Right lobe of liver (tissue), 6 donors: ENCODE measurements around the gene ZFAND3. TPM values are rescaled to one million over a fixed set of nuclear protein-coding genes. Genes with fewer than 3 reads are reported as not detected.

ENCODE experiments used
- ATAC-seq, 4 donors: fragments of 200-7000 bp; cut with Tn5 transposase; one replicate each; pipeline ENCODE4 v1.9.1; 2020; ENCODE audit warnings: mild to moderate bottlenecking in 4 of 4, moderate library complexity in 4 of 4
- DNase-seq, 3 donors: peaks; one replicate each; pipeline ENCODE4 v3.0.0-alpha.2; 2020
- H3K27ac ChIP-seq, 3 donors: fragments of 200-600 bp; one replicate each; pipeline ENCODE4 v1.8.0; 2022
- H3K27me3 ChIP-seq, 2 donors: fragments of 200-600 bp; one replicate each; pipeline ENCODE4 v1.8.0; 2022
- H3K36me3 ChIP-seq, 4 donors: fragments of 200-600 bp; sonication (generic) in 1 of 4; one replicate each; pipeline versions ENCODE4 v1.5.1 to v1.8.0; 2017 to 2022; ENCODE audit warnings: control low read depth in 1 of 4
- H3K4me1 ChIP-seq, 4 donors: fragments of 200-600 bp; sonication (generic) in 1 of 4; one replicate each; pipeline versions ENCODE4 v1.5.1 to v1.8.0; 2017 to 2022; ENCODE audit warnings: control low read depth in 1 of 4
- H3K4me3 ChIP-seq, 3 donors: fragments of 200-600 bp; one replicate each; pipeline ENCODE4 v1.8.0; 2022
- H3K9me3 ChIP-seq, 4 donors: fragments of 200-600 bp; sonication (generic) in 1 of 4; one replicate each; pipeline versions ENCODE4 v1.5.1 to v1.8.0; 2017 to 2022; ENCODE audit warnings: control low read depth in 1 of 4
- POLR2A ChIP-seq: fragments of 450-650 bp; IDR thresholded peaks from one replicate; pipeline ENCODE4 v1.6.1; 2017; ENCODE audit warnings: antibody characterized with exemption, mild to moderate bottlenecking
- WGBS: methylation state at CpG from one replicate; pipeline ENCODE4 v1.1.6; 2018; ENCODE audit warnings: low coverage, low lambda C conversion rate; ENCODE audit not compliant: insufficient coverage; ENCODE audit errors: missing lambda C conversion rate; 5-methylcytosine and 5-hydroxymethylcytosine counted together
- intact Hi-C, 2 donors: fragments of 100-400 bp; cut with DNase I; formaldehyde crosslinking; loops; one replicate each; pipeline versions ENCODE4 v1.11.2 to v1.14.1; 2022
- total RNA-seq, 6 experiments: library from RNA; depleted of rRNA in 2 of 6; stranded (reverse); fragments of >200 nt in 2 of 6; fragmentation: NEBNext Ultra II Directional in 3 of 6; extraction: Animal tissue kit (Norgen Biotek cat#: 25700) in 3 of 6; gene quantifications; one replicate each; pipeline versions ENCODE4 v1.1.0 to v1.2.4, GENCODE V29; 2016 to 2023
- TF ChIP-seq, protein P1 (sequence below), 4 donors: fragments of 200-600 bp in 3 of 4; fragments of 450-650 bp in 1 of 4; IDR thresholded peaks; one replicate each; pipeline versions ENCODE4 v1.5.1 to v1.8.0; 2016 to 2022; ENCODE audit warnings: antibody characterized with exemption in 4 of 4, mild to moderate bottlenecking in 2 of 4
- donor health status: DM: no; HTN: yes; CAD: no.
- donor health status: DM: no; HTN: no; CAD: no.
- donor health status: DM: no; HTN: no; CAD: no.
- donor health status: DM: no; HTN: yes; CAD: no.
- donor health status: DM: no; HTN: yes; CAD: no.

Gene ZFAND3
- total RNA-seq, 6 experiments from 2014 or later: 43.1 to 66.5 (median 53.2) TPM

DNA sequence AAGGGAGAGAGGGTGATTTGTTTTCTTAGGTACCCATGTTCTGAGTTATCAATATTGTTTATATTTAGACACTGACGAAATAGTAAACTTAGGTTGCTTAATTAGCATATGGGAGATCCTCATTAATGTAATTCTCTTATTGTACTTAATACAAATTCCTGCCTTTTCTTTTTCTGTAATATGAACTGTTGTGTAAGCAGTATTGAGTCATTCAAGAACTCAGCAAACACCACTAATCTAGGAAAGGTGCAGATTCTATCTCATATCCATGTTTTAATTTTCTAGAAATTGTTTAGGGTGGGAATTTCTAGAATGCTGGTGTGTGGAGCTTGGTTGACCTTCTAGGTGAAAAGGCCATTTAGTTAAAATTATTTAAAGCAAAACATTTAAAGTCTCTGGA is 216.0 kb downstream of the ZFAND3 start:
- Histone ChIP-seq H3K4me1 (peaks cover 0 to 26% (median 2%) of the 10 kb centered on the region in 4 donors), H3K36me3 (no peaks in the 10 kb centered on the region), H3K4me3 (no peak overlapping the region), H3K27ac (no peak overlapping the region), H3K27me3 (no peaks in the 10 kb centered on the region), H3K9me3 (no peaks in the 10 kb centered on the region)
- ATAC-seq (peak in 2 of 4 donors; percentile 50 to 55), DNase-seq (no peak)
- intact Hi-C loops: no loop called here
- 57% methylated on average over 1 of the region's 1 CpG for WGBS
- no peak for TF ChIP-seq POLR2A
- TF ChIP-seq, protein P1, sequence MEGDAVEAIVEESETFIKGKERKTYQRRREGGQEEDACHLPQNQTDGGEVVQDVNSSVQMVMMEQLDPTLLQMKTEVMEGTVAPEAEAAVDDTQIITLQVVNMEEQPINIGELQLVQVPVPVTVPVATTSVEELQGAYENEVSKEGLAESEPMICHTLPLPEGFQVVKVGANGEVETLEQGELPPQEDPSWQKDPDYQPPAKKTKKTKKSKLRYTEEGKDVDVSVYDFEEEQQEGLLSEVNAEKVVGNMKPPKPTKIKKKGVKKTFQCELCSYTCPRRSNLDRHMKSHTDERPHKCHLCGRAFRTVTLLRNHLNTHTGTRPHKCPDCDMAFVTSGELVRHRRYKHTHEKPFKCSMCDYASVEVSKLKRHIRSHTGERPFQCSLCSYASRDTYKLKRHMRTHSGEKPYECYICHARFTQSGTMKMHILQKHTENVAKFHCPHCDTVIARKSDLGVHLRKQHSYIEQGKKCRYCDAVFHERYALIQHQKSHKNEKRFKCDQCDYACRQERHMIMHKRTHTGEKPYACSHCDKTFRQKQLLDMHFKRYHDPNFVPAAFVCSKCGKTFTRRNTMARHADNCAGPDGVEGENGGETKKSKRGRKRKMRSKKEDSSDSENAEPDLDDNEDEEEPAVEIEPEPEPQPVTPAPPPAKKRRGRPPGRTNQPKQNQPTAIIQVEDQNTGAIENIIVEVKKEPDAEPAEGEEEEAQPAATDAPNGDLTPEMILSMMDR (IDR thresholded peaks at IDR 0.05): no peak

DNA sequence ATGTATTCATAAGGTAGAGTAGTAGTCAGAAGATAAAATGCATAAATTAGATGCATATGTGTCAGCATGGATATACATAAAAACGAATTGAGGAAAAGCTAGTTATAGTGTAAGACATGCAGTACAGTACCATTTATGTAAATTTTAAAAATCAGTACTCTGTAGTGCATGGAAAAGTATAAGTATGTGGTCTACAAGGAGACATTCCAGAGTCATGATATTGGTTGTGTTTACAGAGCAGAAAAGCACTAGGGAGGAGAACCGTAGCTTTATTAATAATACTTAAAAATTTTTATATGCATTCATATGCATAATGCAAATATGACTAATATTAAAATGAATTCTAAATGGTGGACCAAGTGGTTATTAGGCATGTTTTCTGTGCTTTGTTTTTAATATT is 220.0 kb downstream of the ZFAND3 start:
- no peak overlapping the region for H3K4me3 ChIP-seq
- 89% methylated on average over 2 of the region's 2 CpGs for WGBS
- ATAC-seq: no peak

DNA sequence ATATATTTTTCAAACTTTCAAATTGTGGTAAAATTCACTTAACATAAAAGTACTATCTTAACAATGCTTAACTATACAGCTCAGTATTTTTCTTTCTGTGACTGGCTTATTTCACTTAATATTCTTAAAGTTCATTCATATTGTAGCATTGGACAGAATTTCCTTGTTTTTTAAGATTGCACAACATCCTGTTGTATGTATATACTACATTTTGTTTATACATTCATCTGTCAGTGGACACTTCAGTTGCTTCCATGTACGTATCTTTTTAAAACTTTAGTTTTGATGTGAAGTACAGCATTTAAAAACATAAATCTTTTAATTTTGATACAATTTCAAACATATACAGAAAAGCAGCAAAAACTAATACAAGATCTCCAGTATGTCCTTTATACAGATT is 220.7 kb downstream of the ZFAND3 start:
- no peaks in the 10 kb centered on the region for H3K27me3 ChIP-seq
- intact Hi-C loops: no loop called here
- H3K4me3 ChIP-seq: no peak overlapping the region
- H3K27ac ChIP-seq: no peak overlapping the region
- no peaks in the 10 kb centered on the region for H3K36me3 ChIP-seq
- 39% methylated on average over 1 of the region's 1 CpG for WGBS
- no peaks in the 10 kb centered on the region for H3K9me3 ChIP-seq
- peaks cover 0 to 11% (median 2%) of the 10 kb centered on the region in 4 donors for H3K4me1 ChIP-seq
- TF ChIP-seq POLR2A: no peak
- TF ChIP-seq, protein P1 (IDR thresholded peaks at IDR 0.05): no peak
- ATAC-seq (no peak), DNase-seq (no peak)

More for the DNA sequence above, 220.0 kb downstream of the ZFAND3 start:
- TF ChIP-seq, protein P1 (IDR thresholded peaks at IDR 0.05): no peak
- TF ChIP-seq POLR2A: no peak
- Histone ChIP-seq H3K4me1 (peaks cover 0 to 19% (median 4%) of the 10 kb centered on the region in 4 donors), H3K27me3 (no peaks in the 10 kb centered on the region), H3K27ac (no peak overlapping the region), H3K36me3 (no peaks in the 10 kb centered on the region), H3K9me3 (no peaks in the 10 kb centered on the region)
- intact Hi-C loops: no loop called here
- DNase-seq: no peak

DNA sequence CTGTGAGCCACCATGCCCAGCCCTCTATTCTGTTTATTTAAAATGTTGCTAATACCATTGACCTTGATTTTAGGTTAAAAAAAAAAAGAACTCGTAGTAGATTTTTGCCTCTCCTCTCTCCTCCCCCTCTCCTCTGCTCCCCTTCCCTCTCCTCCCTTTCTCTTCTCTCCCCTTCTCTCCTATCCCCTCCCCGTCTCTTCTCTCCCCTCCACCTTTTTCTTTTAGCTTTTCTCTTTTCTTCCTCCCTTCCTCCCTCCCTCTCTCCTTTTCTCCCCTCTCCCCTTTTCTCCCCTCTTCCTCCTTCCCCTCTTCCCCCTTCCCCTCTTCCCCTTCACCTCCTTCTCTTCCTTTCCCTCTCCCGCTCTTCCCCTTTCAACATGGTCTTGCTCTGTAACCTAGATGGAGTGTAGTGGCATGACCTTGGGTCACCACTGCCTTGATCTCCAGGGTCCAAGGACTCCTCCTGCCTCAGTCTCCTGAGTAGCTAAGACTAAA is 223.8 kb downstream of the ZFAND3 start:
- Histone ChIP-seq H3K36me3 (no peaks in the 10 kb centered on the region), H3K4me3 (no peak overlapping the region), H3K9me3 (no peaks in the 10 kb centered on the region), H3K4me1 (peaks cover 0 to 4% (median 0%) of the 10 kb centered on the region in 4 donors), H3K27ac (no peak overlapping the region), H3K27me3 (no peaks in the 10 kb centered on the region)
- DNase-seq (no peak), ATAC-seq (peak in 1 of 4 donors; percentile 10)
- intact Hi-C loops: no loop called here
- no peak for TF ChIP-seq POLR2A
- TF ChIP-seq, protein P1 (IDR thresholded peaks at IDR 0.05): no peak
- WGBS: 50% methylated on average over 3 of the region's 3 CpGs
